Osteocyte (in vitro differentiated cells): ENCODE measurements around the gene CAB39. TPM values are rescaled to one million over a fixed set of nuclear protein-coding genes. Genes with fewer than 3 reads are reported as not detected.

Experiments used
- DNase-seq: peaks from one replicate; pipeline ENCODE4 v3.0.0; 2021; ENCODE audit warnings: mixed read lengths; ENCODE audit not compliant: unreplicated experiment; ENCODE audit errors: extremely low spot score
- H3K27ac Mint-ChIP-seq: one replicate; pipeline ENCODE4 v1.8.0; 2021; ENCODE audit warnings: mild to moderate bottlenecking, mixed read lengths; ENCODE audit not compliant: unreplicated experiment
- H3K27me3 Mint-ChIP-seq: one replicate; pipeline ENCODE4 v1.8.0; 2021; ENCODE audit warnings: mixed read lengths; ENCODE audit not compliant: unreplicated experiment
- H3K36me3 Mint-ChIP-seq: one replicate; pipeline ENCODE4 v1.8.0; 2021; ENCODE audit warnings: mixed read lengths; ENCODE audit not compliant: unreplicated experiment
- H3K4me1 Mint-ChIP-seq: one replicate; pipeline ENCODE4 v1.8.0; 2021; ENCODE audit warnings: mixed read lengths; ENCODE audit not compliant: unreplicated experiment
- H3K4me3 Mint-ChIP-seq: one replicate; pipeline ENCODE4 v1.8.0; 2021; ENCODE audit warnings: mild to moderate bottlenecking, moderate library complexity, mixed read lengths; ENCODE audit not compliant: unreplicated experiment
- H3K9me3 Mint-ChIP-seq: one replicate; pipeline ENCODE4 v1.8.0; 2021; ENCODE audit warnings: mixed read lengths; ENCODE audit not compliant: unreplicated experiment
- total RNA-seq: library from RNA; stranded (reverse); gene quantifications from 2 replicates; pipeline ENCODE4 v1.2.1, GENCODE V29; 2021
- TF ChIP-seq, protein P1 (sequence below): fragments of 200-600 bp; sonication (generic); IDR thresholded peaks from 2 replicates; pipeline ENCODE4 v1.5.0; 2021; ENCODE audit warnings: antibody characterized with exemption, mild to moderate bottlenecking, moderate library complexity

The CAB39 gene
- total RNA-seq, 1 donor from 2014 or later = 40.8 TPM

- H3K27ac Mint-ChIP-seq = no peak overlapping the region
Measured at GRCh38 chr2:230770804-230771203, 58.2 kb downstream of the CAB39 start.

GRCh38 chr2:230772156-230772555, 59.5 kb downstream of the CAB39 start:
- DNase-seq = no peak
- Mint-ChIP-seq H3K36me3 (peaks cover 35% of the 10 kb centered on the region), H3K9me3 (peaks cover 11% of the 10 kb centered on the region), H3K4me3 (no peak overlapping the region), H3K27me3 (no peaks in the 10 kb centered on the region), H3K27ac (no peak overlapping the region), H3K4me1 (peaks cover 16% of the 10 kb centered on the region)
- TF ChIP-seq, protein P1, sequence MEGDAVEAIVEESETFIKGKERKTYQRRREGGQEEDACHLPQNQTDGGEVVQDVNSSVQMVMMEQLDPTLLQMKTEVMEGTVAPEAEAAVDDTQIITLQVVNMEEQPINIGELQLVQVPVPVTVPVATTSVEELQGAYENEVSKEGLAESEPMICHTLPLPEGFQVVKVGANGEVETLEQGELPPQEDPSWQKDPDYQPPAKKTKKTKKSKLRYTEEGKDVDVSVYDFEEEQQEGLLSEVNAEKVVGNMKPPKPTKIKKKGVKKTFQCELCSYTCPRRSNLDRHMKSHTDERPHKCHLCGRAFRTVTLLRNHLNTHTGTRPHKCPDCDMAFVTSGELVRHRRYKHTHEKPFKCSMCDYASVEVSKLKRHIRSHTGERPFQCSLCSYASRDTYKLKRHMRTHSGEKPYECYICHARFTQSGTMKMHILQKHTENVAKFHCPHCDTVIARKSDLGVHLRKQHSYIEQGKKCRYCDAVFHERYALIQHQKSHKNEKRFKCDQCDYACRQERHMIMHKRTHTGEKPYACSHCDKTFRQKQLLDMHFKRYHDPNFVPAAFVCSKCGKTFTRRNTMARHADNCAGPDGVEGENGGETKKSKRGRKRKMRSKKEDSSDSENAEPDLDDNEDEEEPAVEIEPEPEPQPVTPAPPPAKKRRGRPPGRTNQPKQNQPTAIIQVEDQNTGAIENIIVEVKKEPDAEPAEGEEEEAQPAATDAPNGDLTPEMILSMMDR = no peak

More at GRCh38 chr2:230770804-230771203, 58.2 kb downstream of the CAB39 start:
- no peak for DNase-seq
- Mint-ChIP-seq H3K27me3 (no peaks in the 10 kb centered on the region), H3K9me3 (peaks cover 11% of the 10 kb centered on the region), H3K36me3 (peaks cover 49% of the 10 kb centered on the region), H3K4me3 (no peak overlapping the region), H3K4me1 (peaks cover 13% of the 10 kb centered on the region)
- TF ChIP-seq, protein P1 = no peak

DNA sequence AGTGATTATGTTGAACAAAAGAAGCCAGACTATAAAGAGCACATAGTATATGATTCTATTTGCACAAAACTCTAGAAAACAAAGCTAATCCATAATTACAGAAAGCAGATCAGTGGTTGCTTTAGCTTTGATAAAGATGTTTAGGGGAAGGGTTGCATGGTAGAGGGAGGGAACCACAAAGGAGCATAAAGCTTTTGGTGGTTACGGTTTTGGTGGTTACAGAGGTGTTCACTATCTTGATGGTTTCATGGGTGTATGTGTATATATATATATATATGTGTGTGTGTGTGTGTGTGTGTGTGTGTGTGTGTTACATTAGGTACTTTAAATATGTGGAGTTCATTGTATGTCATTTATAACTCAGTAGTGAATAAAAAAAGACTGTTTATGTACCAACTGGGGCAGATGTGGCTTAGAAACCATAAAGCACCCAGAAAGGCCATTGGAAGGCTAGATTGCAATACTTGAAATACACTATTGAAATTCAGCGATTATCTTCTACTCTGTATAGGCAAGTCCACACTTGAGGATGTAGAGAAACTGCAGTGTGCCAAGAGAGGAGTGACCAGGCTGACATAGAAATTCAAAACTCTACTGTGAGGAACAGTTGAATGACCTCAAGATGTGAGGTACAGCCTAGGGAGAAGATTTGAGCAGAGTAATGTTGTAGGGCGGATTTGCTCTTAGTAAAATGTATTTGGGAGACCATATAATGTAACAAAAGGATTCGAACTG, 60.6 kb downstream of the CAB39 start:
- peaks cover 11% of the 10 kb centered on the region for H3K9me3 Mint-ChIP-seq
- peaks cover 30% of the 10 kb centered on the region for H3K36me3 Mint-ChIP-seq
- no peak for DNase-seq
- H3K27me3 Mint-ChIP-seq = no peaks in the 10 kb centered on the region
- H3K4me1 Mint-ChIP-seq = peaks cover 23% of the 10 kb centered on the region
- TF ChIP-seq, protein P1 = no peak
- peak overlapping the region; percentile 88 for H3K27ac Mint-ChIP-seq
- no peak overlapping the region for H3K4me3 Mint-ChIP-seq

DNA sequence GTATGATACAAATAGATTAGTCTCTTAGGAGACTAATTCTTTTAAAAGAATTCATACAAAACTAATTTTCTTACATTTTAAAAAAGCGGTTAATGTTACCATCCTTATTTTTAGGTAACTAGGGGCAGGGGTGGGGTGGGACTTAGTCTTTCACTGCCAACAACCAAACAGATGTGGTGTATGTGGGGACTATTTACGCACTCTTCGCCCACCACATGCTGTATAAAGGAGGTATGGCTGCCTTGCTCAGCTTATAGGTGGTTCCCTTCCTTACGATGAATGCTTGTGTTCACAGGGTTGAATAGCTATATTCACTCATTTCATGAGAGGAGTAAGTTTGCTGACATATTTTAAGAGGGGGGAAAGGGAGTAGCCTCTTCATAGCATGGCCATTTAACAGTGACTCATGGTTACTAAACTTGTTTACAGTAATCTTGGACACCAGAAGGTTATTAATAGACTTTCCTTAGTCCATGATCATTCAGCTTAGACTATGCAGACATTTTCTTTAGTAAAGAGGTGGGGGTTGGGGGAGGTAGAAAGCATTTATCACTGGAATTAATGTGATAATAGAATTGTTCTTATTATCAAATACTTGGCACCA, 61.8 kb downstream of the CAB39 start:
- TF ChIP-seq, protein P1 = no peak
- no peak overlapping the region for H3K4me3 Mint-ChIP-seq
- H3K4me1 Mint-ChIP-seq = peaks cover 28% of the 10 kb centered on the region
- no peak for DNase-seq
- H3K36me3 Mint-ChIP-seq = peaks cover 20% of the 10 kb centered on the region
- peaks cover 11% of the 10 kb centered on the region for H3K9me3 Mint-ChIP-seq
- no peaks in the 10 kb centered on the region for H3K27me3 Mint-ChIP-seq
- H3K27ac Mint-ChIP-seq = peak overlapping the region; percentile 88

DNA sequence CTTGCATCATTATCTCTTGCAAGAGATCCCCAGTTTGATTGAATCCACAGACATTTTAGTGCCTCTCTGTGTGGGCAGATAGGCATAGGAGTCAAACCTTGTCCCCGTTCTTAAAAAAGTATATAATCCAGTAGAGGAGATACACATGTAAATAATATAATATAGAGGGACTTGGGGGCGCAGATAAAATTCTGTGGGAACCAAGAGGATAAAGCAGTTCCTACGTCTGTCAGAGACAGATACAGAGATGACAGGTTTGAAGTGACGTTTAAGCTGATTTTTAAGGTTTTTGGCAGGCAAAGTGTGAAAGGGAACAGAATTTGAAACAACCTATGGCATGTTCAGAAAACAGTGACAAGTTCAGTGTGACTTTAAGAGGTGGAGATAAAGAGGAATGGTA, 63.1 kb downstream of the CAB39 start:
- H3K27ac Mint-ChIP-seq = peak overlapping the region; percentile 69
- H3K4me1 Mint-ChIP-seq = peaks cover 33% of the 10 kb centered on the region
- peaks cover 11% of the 10 kb centered on the region for H3K9me3 Mint-ChIP-seq
- H3K27me3 Mint-ChIP-seq = no peaks in the 10 kb centered on the region
- TF ChIP-seq, protein P1 = no peak
- no peak for DNase-seq
- H3K4me3 Mint-ChIP-seq = no peak overlapping the region
- H3K36me3 Mint-ChIP-seq = peaks cover 20% of the 10 kb centered on the region
